ENCODE data around the gene OR5T2. TPM values are rescaled to one million over a fixed set of nuclear protein-coding genes. Genes with fewer than 3 reads are reported as not detected.
"Not testable (repeated sequence)": the region's sequence is repeated elsewhere in the genome, so short reads cannot be mapped to it uniquely, and the experiment has no call there.

OR5T2 gene
- not detected for total RNA-seq
- not detected for total RNA-seq (2013)
- 0 reads per million in 29 experiments for total RNA-seq

GRCh38 chr11:56234155-56234554 is at the start of gene OR5T2:
TSS of gene OR5T2 (minus strand) at chr11:56234255. CDS start at chr11:56233062, 1,193 bp downstream.
- Histone ChIP-seq H3K36me3 (ENCODE audit: control insufficient read depth in 2 of 2, extremely low read depth in 1 of 2, insufficient read depth in 1 of 2, low read length in 1 of 2) (no peaks in the 10 kb centered on the region), H3K27me3 (replicated peaks in 1 of 2; ENCODE audit: control insufficient read depth in 2 of 2, extremely low read depth in 1 of 2, insufficient read depth in 2 of 2, low read length in 1 of 2) (no peaks in the 10 kb centered on the region), H3K27ac (ENCODE audit: low read length) (no peak within 1 kb of the TSS), H3K4me3 (ENCODE audit: control insufficient read depth in 1 of 2, extremely low read depth in 1 of 2, low read length in 1 of 2) (no peak within 1 kb of the TSS), H3K4me1 (ENCODE audit: control insufficient read depth in 1 of 2, extremely low read depth in 1 of 2, insufficient read depth in 2 of 2, low read length in 2 of 2) (no peaks in the 10 kb centered on the region), H3K9me3 (peaks cover 3% of the 10 kb centered on the region)
- Mint-ChIP-seq H3K36me3 (no peaks in the 10 kb centered on the region), H3K27ac (no peak within 1 kb of the TSS), H3K27me3 (no peaks in the 10 kb centered on the region), H3K9me3 (peaks cover 10 to 36% (median 11%) of the 10 kb centered on the region in 3 donors), H3K4me3 (no peak within 1 kb of the TSS), H3K4me1 (no peaks in the 10 kb centered on the region)
- no CpG with 5 or more reads among the region's 1 CpG for WGBS (ENCODE audit: insufficient coverage)
- ATAC-seq (replicated peaks in 1 of 4) (no peak), DNase-seq (no peak)
- CTCF ChIA-PET = no interaction called here
- POLR2A ChIA-PET = no interaction called here

- Histone ChIP-seq H3K9me3 (no peaks in the 10 kb centered on the region), H3K36me3 (ENCODE audit: control insufficient read depth in 2 of 2, extremely low read depth in 1 of 2, insufficient read depth in 1 of 2, low read length in 1 of 2) (no peaks in the 10 kb centered on the region), H3K4me1 (ENCODE audit: control insufficient read depth in 1 of 2, extremely low read depth in 1 of 2, insufficient read depth in 2 of 2, low read length in 2 of 2) (no peaks in the 10 kb centered on the region), H3K27ac (ENCODE audit: low read length) (no peak within 1 kb of the TSS), H3K4me3 (ENCODE audit: control insufficient read depth in 1 of 2, extremely low read depth in 1 of 2, low read length in 1 of 2) (no peak within 1 kb of the TSS), H3K27me3 (replicated peaks in 1 of 2; ENCODE audit: control insufficient read depth in 2 of 2, extremely low read depth in 1 of 2, insufficient read depth in 2 of 2, low read length in 1 of 2) (no peaks in the 10 kb centered on the region)
- no peaks in the 10 kb centered on the region for H3K4me1 Mint-ChIP-seq
- CTCF ChIA-PET = no interaction called here
- H3K27ac Mint-ChIP-seq = no peak within 1 kb of the TSS
- no peaks in the 10 kb centered on the region for H3K36me3 Mint-ChIP-seq
- no peak within 1 kb of the TSS for H3K4me3 Mint-ChIP-seq
- peaks cover 11 to 31% (median 31%) of the 10 kb centered on the region in 3 donors for H3K9me3 Mint-ChIP-seq
- no peak for DNase-seq
- POLR2A ChIA-PET = no interaction called here
- no peaks in the 10 kb centered on the region for H3K27me3 Mint-ChIP-seq
- ATAC-seq (replicated peaks in 1 of 4) = no peak
Measured at GRCh38 chr11:56273854-56274253, 39.8 kb upstream of the OR5T2 start, which contains the start of gene OR5T1. TSS of gene OR5T1 (plus strand) at chr11:56274154. CDS start at chr11:56275639, 1,485 bp downstream.

- DNase-seq = no peak
- WGBS (ENCODE audit: insufficient coverage) = 14% methylated on average over 1 of the region's 3 CpGs
- H3K27ac Mint-ChIP-seq = no peak overlapping the region
- Histone ChIP-seq H3K27ac (ENCODE audit: low read length) (no peak overlapping the region), H3K4me1 (ENCODE audit: control insufficient read depth in 1 of 2, extremely low read depth in 1 of 2, insufficient read depth in 2 of 2, low read length in 2 of 2) (no peaks in the 10 kb centered on the region), H3K4me3 (ENCODE audit: control insufficient read depth in 1 of 2, extremely low read depth in 1 of 2, low read length in 1 of 2) (no peak overlapping the region), H3K27me3 (replicated peaks in 1 of 2; ENCODE audit: control insufficient read depth in 2 of 2, extremely low read depth in 1 of 2, insufficient read depth in 2 of 2, low read length in 1 of 2) (no peaks in the 10 kb centered on the region), H3K9me3 (no peaks in the 10 kb centered on the region), H3K36me3 (ENCODE audit: control insufficient read depth in 2 of 2, extremely low read depth in 1 of 2, insufficient read depth in 1 of 2, low read length in 1 of 2) (no peaks in the 10 kb centered on the region)
- ChIA-PET POLR2A (no interaction called here), CTCF (no interaction called here)
- no peak overlapping the region for H3K4me3 Mint-ChIP-seq
- no peak for ATAC-seq (replicated peaks in 1 of 4)
- H3K27me3 Mint-ChIP-seq = no peaks in the 10 kb centered on the region
- H3K9me3 Mint-ChIP-seq = peaks cover 3 to 37% (median 24%) of the 10 kb centered on the region in 3 donors
- H3K36me3 Mint-ChIP-seq = no peaks in the 10 kb centered on the region
- no peaks in the 10 kb centered on the region for H3K4me1 Mint-ChIP-seq
Measured at GRCh38 chr11:56271092-56271491, 37.0 kb upstream of the OR5T2 start.

GRCh38 chr11:56251954-56252353 is 17.9 kb upstream of the OR5T2 start, which contains the start of gene OR5T3:
TSS of gene OR5T3 (plus strand) at chr11:56252254. CDS start at chr11:56252254, 0 bp downstream.
- DNase-seq (no peak), ATAC-seq (replicated peaks in 1 of 4) (no peak)
- H3K27me3 Mint-ChIP-seq = no peaks in the 10 kb centered on the region
- H3K36me3 Mint-ChIP-seq = no peaks in the 10 kb centered on the region
- Histone ChIP-seq H3K4me1 (ENCODE audit: control insufficient read depth in 1 of 2, extremely low read depth in 1 of 2, insufficient read depth in 2 of 2, low read length in 2 of 2) (no peaks in the 10 kb centered on the region), H3K9me3 (peaks cover 2% of the 10 kb centered on the region), H3K27me3 (replicated peaks in 1 of 2; ENCODE audit: control insufficient read depth in 2 of 2, extremely low read depth in 1 of 2, insufficient read depth in 2 of 2, low read length in 1 of 2) (no peaks in the 10 kb centered on the region), H3K4me3 (ENCODE audit: control insufficient read depth in 1 of 2, extremely low read depth in 1 of 2, low read length in 1 of 2) (no peak within 1 kb of the TSS), H3K27ac (ENCODE audit: low read length) (no peak within 1 kb of the TSS), H3K36me3 (ENCODE audit: control insufficient read depth in 2 of 2, extremely low read depth in 1 of 2, insufficient read depth in 1 of 2, low read length in 1 of 2) (no peaks in the 10 kb centered on the region)
- H3K9me3 Mint-ChIP-seq = peaks cover 12 to 26% (median 18%) of the 10 kb centered on the region in 3 donors
- H3K4me1 Mint-ChIP-seq = no peaks in the 10 kb centered on the region
- no peak within 1 kb of the TSS for H3K27ac Mint-ChIP-seq
- ChIA-PET CTCF (no interaction called here), POLR2A (no interaction called here)
- H3K4me3 Mint-ChIP-seq = no peak within 1 kb of the TSS

- H3K27me3 ChIP-seq (replicated peaks in 1 of 2; ENCODE audit: control insufficient read depth in 2 of 2, extremely low read depth in 1 of 2, insufficient read depth in 2 of 2, low read length in 1 of 2); DNase-seq; H3K4me3 ChIP-seq (ENCODE audit: control insufficient read depth in 1 of 2, extremely low read depth in 1 of 2, low read length in 1 of 2); POLR2A ChIA-PET; CTCF ChIA-PET; H3K27me3 Mint-ChIP-seq; H3K36me3 Mint-ChIP-seq; H3K27ac ChIP-seq (ENCODE audit: low read length); H3K9me3 ChIP-seq; H3K36me3 ChIP-seq (ENCODE audit: control insufficient read depth in 2 of 2, extremely low read depth in 1 of 2, insufficient read depth in 1 of 2, low read length in 1 of 2); H3K4me3 Mint-ChIP-seq; H3K27ac Mint-ChIP-seq; H3K4me1 ChIP-seq (ENCODE audit: control insufficient read depth in 1 of 2, extremely low read depth in 1 of 2, insufficient read depth in 2 of 2, low read length in 2 of 2); H3K4me1 Mint-ChIP-seq; ATAC-seq (replicated peaks in 1 of 4): not testable (repeated sequence)
- H3K9me3 Mint-ChIP-seq = peaks cover 14 to 41% (median 32%) of the 10 kb centered on the region in 3 donors
- WGBS (ENCODE audit: insufficient coverage) = 78% methylated on average over 4 of the region's 5 CpGs
Measured at GRCh38 chr11:56219735-56220134, 14.3 kb downstream of the OR5T2 start.

GRCh38 chr11:56214537-56214936 is 19.5 kb downstream of the OR5T2 start:
- H3K4me1 ChIP-seq (ENCODE audit: control insufficient read depth in 1 of 2, extremely low read depth in 1 of 2, insufficient read depth in 2 of 2, low read length in 2 of 2) = no peaks in the 10 kb centered on the region
- H3K9me3 ChIP-seq = peaks cover 3% of the 10 kb centered on the region
- DNase-seq (no peak), ATAC-seq (replicated peaks in 1 of 4) (no peak)
- Mint-ChIP-seq H3K36me3 (no peaks in the 10 kb centered on the region), H3K4me1 (no peaks in the 10 kb centered on the region), H3K9me3 (peaks cover 28 to 43% (median 32%) of the 10 kb centered on the region in 3 donors), H3K27me3 (no peaks in the 10 kb centered on the region), H3K4me3 (no peak overlapping the region), H3K27ac (no peak overlapping the region)
- no peaks in the 10 kb centered on the region for H3K27me3 ChIP-seq (replicated peaks in 1 of 2; ENCODE audit: control insufficient read depth in 2 of 2, extremely low read depth in 1 of 2, insufficient read depth in 2 of 2, low read length in 1 of 2)
- no peaks in the 10 kb centered on the region for H3K36me3 ChIP-seq (ENCODE audit: control insufficient read depth in 2 of 2, extremely low read depth in 1 of 2, insufficient read depth in 1 of 2, low read length in 1 of 2)
- H3K27ac ChIP-seq (ENCODE audit: low read length) = no peak overlapping the region
- no CpG with 5 or more reads among the region's 2 CpGs for WGBS (ENCODE audit: insufficient coverage)
- CTCF ChIA-PET = interaction anchor here in 1 of 2 donors (0.6 kb wide), 1 partner anchor 17 kb away, joined by 3 read pairs; no protein-coding TSS in a partner anchor
- H3K4me3 ChIP-seq (ENCODE audit: control insufficient read depth in 1 of 2, extremely low read depth in 1 of 2, low read length in 1 of 2) = no peak overlapping the region
- POLR2A ChIA-PET = no interaction called here

- H3K9me3 ChIP-seq = peaks cover 3% of the 10 kb centered on the region
- H3K4me3 Mint-ChIP-seq = no peak overlapping the region
- H3K36me3 ChIP-seq (ENCODE audit: control insufficient read depth in 2 of 2, extremely low read depth in 1 of 2, insufficient read depth in 1 of 2, low read length in 1 of 2) = no peaks in the 10 kb centered on the region
- no peaks in the 10 kb centered on the region for H3K4me1 Mint-ChIP-seq
- no peak for DNase-seq
- no peaks in the 10 kb centered on the region for H3K36me3 Mint-ChIP-seq
- CTCF ChIA-PET = no interaction called here
- H3K27ac Mint-ChIP-seq = no peak overlapping the region
- H3K4me1 ChIP-seq (ENCODE audit: control insufficient read depth in 1 of 2, extremely low read depth in 1 of 2, insufficient read depth in 2 of 2, low read length in 2 of 2) = no peaks in the 10 kb centered on the region
- H3K27me3 Mint-ChIP-seq = no peaks in the 10 kb centered on the region
- H3K9me3 Mint-ChIP-seq = peaks cover 23 to 38% (median 23%) of the 10 kb centered on the region in 3 donors
- H3K27me3 ChIP-seq (replicated peaks in 1 of 2; ENCODE audit: control insufficient read depth in 2 of 2, extremely low read depth in 1 of 2, insufficient read depth in 2 of 2, low read length in 1 of 2) = no peaks in the 10 kb centered on the region
- POLR2A ChIA-PET = no interaction called here
- ATAC-seq (replicated peaks in 1 of 4) = no peak
- H3K4me3 ChIP-seq (ENCODE audit: control insufficient read depth in 1 of 2, extremely low read depth in 1 of 2, low read length in 1 of 2) = no peak overlapping the region
- no peak overlapping the region for H3K27ac ChIP-seq (ENCODE audit: low read length)
- no CpG with 5 or more reads among the region's 1 CpG for WGBS (ENCODE audit: insufficient coverage)
Measured at GRCh38 chr11:56207790-56208189, 26.3 kb downstream of the OR5T2 start.
